ENCODE measurements around the gene DAPK2.

- TF ChIP-seq CTCF (IDR thresholded peaks at IDR 0.05) (no peak), RFX5 (IDR thresholded peaks at IDR 0.05; ENCODE audit: low read length) (no peak), USF2 (IDR thresholded peaks at IDR 0.05; ENCODE audit: borderline replicate concordance, low read depth, low read length) (no peak), REST (IDR thresholded peaks at IDR 0.05; ENCODE audit: low read depth, low read length) (no peak), JUND (IDR thresholded peaks at IDR 0.05) (no peak), PBX3 (IDR thresholded peaks at IDR 0.05) (no peak)
Observed at GRCh38 chr15:63901912-63902670, 144.2 kb downstream of the DAPK2 start.

Data from SK-N-SH (cell line).